Hematopoietic multipotent progenitor cell treated with erythropoietin and hydrocortisone succinate and interleukin-3 and kit ligand, for 8 days (in vitro differentiated cells): ENCODE results near the gene PDE6C.
A peak's percentile ranks its signal among the peaks of the same experiment; 100 is the strongest.
"Not testable (repeated sequence)": the region's sequence is repeated elsewhere in the genome, so short reads cannot be mapped to it uniquely, and the experiment has no call there.

Source experiments
- DNase-seq: peaks from one replicate; pipeline ENCODE4 v3.0.0-alpha.2; 2015

Gene PDE6C

DNA sequence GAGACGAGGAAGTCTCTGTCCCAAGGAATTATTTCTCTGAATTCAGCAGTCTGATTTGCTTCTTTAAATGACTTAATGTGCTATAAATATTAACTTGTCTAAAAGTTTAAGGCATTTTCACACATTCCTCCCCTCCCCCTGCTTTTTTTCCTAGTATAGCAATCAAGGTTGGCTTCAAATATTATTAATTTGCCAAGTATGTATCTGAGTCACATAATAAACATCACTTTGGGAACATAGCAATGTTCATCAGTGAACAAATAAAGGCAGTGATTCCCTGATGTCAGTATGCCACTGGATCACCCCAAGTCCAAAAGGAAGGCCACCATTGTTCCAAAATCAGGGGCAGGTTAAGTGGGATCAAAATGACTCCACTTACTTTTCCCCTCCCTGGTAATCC is 40.5 kb downstream of the PDE6C start:
- DNase-seq: no peak

DNA sequence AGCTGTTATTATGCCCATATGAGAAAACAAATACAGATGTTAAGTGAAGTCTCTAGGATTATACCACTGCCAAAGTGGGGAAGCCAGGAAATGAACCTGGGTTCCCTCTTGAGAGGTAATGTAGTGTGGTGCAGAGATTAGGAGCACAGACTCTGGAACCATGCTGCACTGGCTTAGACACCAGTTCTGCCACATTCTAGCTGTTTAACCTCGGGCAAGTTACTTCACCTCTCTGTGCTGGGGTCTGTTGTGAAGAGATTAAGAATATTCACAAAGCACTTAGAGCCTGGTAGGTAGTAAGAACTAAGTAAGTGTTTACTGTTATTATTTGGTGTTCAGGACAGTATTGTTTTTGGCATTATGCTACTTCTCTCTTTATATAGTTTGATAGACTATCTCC is 41.9 kb downstream of the PDE6C start:
- DNase-seq: no peak

DNA sequence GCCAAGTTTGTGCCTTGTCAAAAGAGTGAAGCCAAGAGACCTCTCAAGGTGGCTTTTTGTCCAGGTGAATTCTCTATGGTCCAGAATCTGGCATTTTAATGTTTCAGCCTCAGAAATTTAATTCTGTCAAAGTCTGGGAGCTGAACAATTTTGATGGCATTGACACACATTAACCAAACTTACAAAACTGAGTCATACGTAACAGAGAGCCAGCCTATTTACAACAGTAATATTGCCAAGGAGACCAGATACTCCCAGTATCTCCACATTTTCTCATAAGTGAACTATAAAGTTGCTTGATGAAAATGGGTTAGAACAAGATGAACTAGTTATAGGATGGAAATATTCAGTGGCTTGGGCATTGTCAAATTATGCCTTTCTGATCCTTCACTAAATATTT is 43.8 kb downstream of the PDE6C start:
- no peak for DNase-seq

DNA sequence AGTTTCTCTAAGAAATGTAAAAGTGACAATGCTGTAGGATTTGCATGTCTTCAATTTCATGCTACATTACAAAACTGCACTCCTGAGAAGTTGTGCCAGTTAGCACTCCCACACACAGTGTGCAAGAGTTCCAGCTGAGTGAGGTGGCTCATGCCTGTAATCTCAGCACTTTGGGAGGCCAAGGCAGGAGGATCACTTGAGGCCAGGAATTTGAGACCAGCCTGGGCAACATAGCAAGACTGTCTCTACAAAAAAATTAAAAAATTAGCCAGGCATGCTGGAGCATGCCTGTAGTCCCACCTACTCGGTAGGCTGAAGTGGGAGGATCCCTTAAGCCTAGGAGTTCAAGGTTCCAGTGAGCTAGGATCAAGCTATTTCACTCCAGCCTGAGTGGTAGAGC is 45.4 kb downstream of the PDE6C start:
- DNase-seq: no peak

DNA sequence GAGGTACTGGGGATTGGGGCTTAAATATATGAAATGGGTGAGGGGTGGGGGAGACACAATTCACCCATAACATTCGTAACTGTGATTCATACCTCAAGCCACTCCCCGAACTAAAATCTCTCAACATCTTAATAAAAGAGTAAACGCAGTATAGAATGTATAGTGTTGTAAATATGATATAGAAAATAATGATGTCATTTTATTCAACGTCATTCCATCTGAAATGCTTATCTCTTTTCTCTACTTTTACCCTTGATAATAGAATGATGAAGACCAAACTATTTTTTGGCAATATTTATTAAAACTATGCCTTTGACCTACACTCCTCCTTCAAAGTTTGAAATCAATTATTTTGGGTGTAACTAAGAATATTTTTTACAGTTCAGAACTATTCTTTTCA is 53.7 kb downstream of the PDE6C start:
- no peak for DNase-seq

DNA sequence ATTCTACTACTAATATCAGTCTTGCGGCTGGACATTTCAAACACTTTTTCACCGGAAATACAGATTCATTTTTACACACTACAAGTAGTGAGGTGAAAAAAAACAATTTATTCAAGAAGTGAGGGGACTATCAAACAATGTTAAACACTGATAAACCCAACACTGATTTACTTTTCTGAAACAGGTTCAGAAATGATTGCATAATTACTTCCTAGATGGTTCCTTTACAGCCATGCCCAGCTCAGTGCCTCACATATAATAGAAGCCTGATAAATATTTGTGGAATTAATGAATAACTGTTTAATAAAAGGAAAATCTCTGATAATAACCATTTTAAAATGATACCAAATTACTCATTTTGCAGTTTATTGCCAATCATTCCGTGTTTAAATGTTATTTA is 55.5 kb downstream of the PDE6C start:
- no peak for DNase-seq

DNA sequence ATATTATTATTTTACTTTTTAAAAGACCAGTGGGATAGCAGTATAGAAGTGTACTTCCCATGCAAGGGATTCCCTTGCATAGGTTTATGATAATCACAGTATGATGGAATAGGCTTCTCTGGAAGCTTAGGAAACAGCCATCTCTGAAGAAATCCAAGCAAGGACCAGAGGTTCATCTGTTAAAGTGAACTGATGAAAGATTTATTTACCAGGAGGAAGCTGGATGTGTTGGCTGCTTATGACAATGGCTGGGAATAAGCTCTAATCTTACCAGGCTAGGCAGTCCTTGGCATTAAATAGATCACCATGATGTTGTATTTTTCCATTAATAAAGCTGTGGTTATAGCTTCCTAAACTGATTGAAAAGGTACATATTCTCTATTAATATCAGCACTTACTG is 58.0 kb downstream of the PDE6C start:
- DNase-seq: no peak

- no peak for DNase-seq
Measured at GRCh38 chr10:93671042-93671441, 58.7 kb downstream of the PDE6C start.

DNA sequence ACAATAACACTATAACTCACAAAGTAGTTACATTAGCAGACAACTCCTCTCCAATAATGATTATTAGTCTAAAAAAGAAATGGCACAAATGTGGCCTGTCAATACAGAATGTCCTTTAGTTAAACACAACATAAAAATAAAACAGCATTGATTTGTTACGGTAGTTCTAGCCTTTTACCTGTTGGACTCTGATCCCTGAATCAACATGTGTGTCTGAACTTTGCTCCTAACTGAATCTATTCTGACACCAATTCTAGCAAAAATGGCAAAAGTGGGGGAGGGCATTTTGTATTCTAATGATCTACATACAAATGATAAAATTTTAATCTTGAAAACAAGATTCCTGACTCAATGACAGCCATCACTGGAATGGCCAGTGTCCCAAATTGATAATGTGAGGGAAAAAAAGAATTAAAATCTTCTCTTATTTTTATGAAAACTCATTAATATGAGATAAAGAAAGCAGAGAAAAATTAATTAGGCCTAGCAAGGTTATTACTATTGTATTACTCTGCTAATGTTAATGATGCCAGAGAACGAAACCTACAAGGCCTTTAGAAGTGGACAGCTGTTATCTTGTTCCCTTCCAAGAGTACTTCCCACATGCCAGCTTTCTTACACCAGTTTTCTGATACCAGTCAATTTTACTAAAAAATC is 59.8 kb downstream of the PDE6C start:
- DNase-seq: no peak

DNA sequence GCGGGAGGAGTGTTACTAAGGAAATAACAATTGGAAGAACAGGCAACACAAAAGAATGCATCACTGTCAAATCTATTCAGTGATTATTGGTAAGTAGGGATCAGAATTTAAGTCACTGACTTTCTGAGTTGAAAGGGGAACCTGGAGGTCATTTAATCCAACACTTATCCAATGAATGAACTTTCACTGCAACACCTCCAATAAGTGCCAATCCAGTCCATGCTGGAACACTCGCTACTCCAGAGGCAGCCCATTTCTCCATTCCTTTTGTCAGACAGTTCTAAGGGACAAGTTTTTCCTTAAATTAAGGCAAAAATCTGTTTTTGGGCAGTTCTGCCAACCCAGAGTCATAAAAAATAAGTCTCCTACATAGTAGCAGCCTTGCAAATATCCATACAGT is 60.6 kb downstream of the PDE6C start:
- no peak for DNase-seq

- DNase-seq: no peak
Measured at GRCh38 chr10:93673791-93674190, 61.5 kb downstream of the PDE6C start.

- no peak for DNase-seq
Measured at GRCh38 chr10:93678386-93678785, 66.0 kb downstream of the PDE6C start.

GRCh38 chr10:93678805-93679587 is 66.7 kb downstream of the PDE6C start:
- DNase-seq: no peak

DNA sequence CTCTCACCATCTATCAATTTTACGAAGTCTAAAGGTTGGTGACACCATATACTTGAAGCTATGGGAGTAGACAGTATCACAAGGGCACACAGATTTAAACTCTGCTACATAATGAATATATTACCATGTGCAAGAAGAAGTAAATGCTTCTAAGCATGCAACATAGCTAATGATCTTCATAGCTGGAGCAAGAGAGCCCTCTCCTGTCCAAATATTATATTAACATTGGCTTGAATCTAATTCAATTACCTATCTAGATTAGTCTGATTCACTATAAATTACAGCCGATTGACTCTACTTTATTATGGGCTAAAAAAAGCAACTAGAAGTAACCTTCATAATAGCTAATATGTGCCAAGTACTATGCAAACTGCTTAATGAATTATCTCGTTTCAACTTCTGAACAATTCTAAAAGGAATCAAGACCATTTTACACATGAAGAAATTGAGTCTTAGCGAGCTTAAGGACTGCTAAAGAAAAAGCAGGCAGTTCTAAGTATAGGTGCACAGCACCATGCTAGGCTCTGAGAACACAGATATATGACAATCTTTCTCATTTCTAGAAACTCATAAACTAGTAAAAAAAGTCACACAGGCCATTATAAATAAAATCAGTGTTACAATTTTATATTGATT is 68.2 kb downstream of the PDE6C start:
- peak; percentile 66 for DNase-seq

- DNase-seq: no peak
Measured at GRCh38 chr10:93687737-93688136, 75.4 kb downstream of the PDE6C start.

DNA sequence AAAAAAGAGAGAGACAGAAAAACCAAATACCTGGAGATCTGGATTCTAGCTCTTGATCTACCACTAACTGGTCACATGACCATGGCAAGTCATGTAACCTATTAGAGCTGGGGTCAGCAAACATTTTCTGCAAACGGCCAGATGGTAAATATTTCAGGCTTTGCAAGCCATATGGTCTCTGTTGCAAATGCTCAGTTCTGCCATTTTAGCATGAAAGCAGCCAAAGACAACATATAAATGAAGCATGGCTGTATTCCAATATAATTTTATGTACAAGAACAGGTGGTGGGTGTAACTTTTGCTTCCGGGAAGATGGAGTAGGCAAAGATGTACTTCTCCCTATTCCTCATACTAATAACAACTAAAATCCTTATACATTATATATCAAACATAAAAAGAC is 83.4 kb downstream of the PDE6C start:
- DNase-seq: no peak

- DNase-seq: not testable (repeated sequence)
Measured at GRCh38 chr10:93696582-93696981, 84.2 kb downstream of the PDE6C start.

DNA sequence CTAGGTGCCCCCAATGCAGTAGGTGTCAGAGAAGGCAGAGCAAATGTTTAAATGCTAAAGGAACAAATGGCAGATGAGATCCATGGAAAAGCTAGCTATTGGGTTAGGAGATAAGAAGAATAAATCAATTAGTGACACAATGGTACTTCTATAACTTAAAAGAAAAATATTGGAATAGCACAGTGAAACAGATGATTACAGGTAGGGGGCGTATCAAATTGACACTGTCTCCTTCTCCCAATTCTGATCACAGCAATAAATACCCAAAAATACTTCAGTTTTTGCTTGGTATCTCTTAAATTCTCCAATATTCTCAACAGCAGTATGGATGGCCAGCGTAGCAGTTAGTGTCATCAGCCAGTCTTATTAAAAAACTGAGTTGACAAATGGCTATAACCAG is 84.9 kb downstream of the PDE6C start:
- DNase-seq: no peak

GRCh38 chr10:93701866-93702209 is 89.5 kb downstream of the PDE6C start:
- peak; percentile 45 for DNase-seq

GRCh38 chr10:93702210-93703001 is 90.1 kb downstream of the PDE6C start, which contains the start of gene FRA10AC1:
TSS of gene FRA10AC1 (minus strand) at chr10:93702592. CDS start at chr10:93700106, 2,486 bp downstream.
- peak; percentile 89 for DNase-seq

GRCh38 chr10:93703066-93703465 is 90.7 kb downstream of the PDE6C start:
- DNase-seq: peak; percentile 19

GRCh38 chr10:93703841-93704240 is 91.5 kb downstream of the PDE6C start:
- no peak for DNase-seq

- DNase-seq: no peak
Measured at GRCh38 chr10:93704451-93704850, 92.1 kb downstream of the PDE6C start.
